ENCODE data around the gene FBXO10.

DNA sequence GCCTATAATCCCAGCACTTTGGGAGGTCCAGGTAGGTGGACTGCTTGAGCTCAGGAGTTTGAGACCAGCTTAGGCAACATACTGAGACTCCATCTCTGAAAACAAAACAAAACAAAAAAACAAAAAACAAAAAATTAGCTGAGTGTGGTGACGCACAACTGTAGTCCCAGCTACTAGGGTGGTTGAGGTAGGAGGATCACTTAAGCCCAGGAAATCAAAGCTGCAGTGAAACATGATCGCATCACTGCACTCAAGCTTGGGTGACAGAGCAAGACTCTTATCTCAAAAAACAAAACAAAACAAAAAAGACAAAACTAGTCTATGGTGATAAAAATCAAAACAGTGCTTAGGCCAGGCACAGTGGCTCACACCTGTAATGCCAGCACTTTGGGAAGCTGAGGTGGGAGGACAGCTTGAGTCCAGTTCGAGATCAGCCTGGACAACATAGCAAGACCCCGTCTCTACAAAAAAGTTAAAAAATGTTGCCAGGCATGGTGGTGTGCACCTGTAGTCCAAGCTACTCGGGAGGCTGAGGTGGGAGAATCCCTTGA is 28.8 kb downstream of the FBXO10 start:
- TF ChIP-seq CTCF (conservative IDR thresholded peaks at IDR 0.05; ENCODE audit: low read depth in 2 of 2) (no peak), POLR2AphosphoS5 (IDR thresholded peaks at IDR 0.05; ENCODE audit: low read depth) (no peak), EZH2phosphoT487 (IDR thresholded peaks at IDR 0.05; ENCODE audit: unreplicated experiment) (no peak), ETS1 (IDR thresholded peaks at IDR 0.05) (no peak), NANOG (IDR thresholded peaks at IDR 0.05; ENCODE audit: borderline replicate concordance) (no peak), EZH2 (IDR thresholded peaks at IDR 0.05; ENCODE audit: low read depth, unreplicated experiment) (no peak), JUNB (IDR thresholded peaks at IDR 0.05; ENCODE audit: unreplicated experiment) (no peak), ZNF114 (CRISPR knock-in tag; IDR thresholded peaks at IDR 0.05) (no peak), ZNF462 (CRISPR knock-in tag; IDR thresholded peaks at IDR 0.05) (no peak), ZNF331 (CRISPR knock-in tag; IDR thresholded peaks at IDR 0.05; ENCODE audit: low read depth) (no peak)
- TF ChIP-seq, protein P1, sequence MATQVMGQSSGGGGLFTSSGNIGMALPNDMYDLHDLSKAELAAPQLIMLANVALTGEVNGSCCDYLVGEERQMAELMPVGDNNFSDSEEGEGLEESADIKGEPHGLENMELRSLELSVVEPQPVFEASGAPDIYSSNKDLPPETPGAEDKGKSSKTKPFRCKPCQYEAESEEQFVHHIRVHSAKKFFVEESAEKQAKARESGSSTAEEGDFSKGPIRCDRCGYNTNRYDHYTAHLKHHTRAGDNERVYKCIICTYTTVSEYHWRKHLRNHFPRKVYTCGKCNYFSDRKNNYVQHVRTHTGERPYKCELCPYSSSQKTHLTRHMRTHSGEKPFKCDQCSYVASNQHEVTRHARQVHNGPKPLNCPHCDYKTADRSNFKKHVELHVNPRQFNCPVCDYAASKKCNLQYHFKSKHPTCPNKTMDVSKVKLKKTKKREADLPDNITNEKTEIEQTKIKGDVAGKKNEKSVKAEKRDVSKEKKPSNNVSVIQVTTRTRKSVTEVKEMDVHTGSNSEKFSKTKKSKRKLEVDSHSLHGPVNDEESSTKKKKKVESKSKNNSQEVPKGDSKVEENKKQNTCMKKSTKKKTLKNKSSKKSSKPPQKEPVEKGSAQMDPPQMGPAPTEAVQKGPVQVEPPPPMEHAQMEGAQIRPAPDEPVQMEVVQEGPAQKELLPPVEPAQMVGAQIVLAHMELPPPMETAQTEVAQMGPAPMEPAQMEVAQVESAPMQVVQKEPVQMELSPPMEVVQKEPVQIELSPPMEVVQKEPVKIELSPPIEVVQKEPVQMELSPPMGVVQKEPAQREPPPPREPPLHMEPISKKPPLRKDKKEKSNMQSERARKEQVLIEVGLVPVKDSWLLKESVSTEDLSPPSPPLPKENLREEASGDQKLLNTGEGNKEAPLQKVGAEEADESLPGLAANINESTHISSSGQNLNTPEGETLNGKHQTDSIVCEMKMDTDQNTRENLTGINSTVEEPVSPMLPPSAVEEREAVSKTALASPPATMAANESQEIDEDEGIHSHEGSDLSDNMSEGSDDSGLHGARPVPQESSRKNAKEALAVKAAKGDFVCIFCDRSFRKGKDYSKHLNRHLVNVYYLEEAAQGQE (IDR thresholded peaks at IDR 0.05; ENCODE audit: unreplicated experiment) = no peak

All from GM23338 (cell line).